K562 (cell line): Measurements from ENCODE around the gene FCSK. TPM values are rescaled to one million over a fixed set of nuclear protein-coding genes. Genes with fewer than 3 reads are reported as not detected.

Source experiments
- BMI1 ChIP-seq: fragments of 150-350 bp; IDR thresholded peaks from 2 replicates; pipeline ENCODE4 v1.6.1; 2014; ENCODE audit warnings: low read length
- MAFF ChIP-seq: IDR thresholded peaks from 2 replicates; pipeline ENCODE4 v1.6.1; 2012; ENCODE audit warnings: low read length, improper control_type of control experiment
- RBM22 ChIP-seq: fragments of 200-400 bp; formaldehyde crosslinking; IDR thresholded peaks from 2 replicates; pipeline ENCODE4 v1.6.1; 2018; ENCODE audit warnings: low read length, low read depth; ENCODE audit not compliant: poor library complexity, severe bottlenecking
- SMAD2 ChIP-seq: fragments of 150-350 bp; IDR thresholded peaks from 2 replicates; pipeline ENCODE4 v1.6.1; 2014; ENCODE audit warnings: low read depth, mild to moderate bottlenecking, low read length
- XRCC3 ChIP-seq: fragments of 450-650 bp; IDR thresholded peaks from 2 replicates; pipeline ENCODE4 v1.6.1; 2017; ENCODE audit warnings: mild to moderate bottlenecking, moderate library complexity
- polyA plus RNA-seq, 8 experiments: library from polyadenylated mRNA; depleted of rRNA in 4 of 8; stranded (reverse) in 5 of 8; unstranded in 3 of 8; fragments of >200 nt; fragmentation: Nextera tagmentation in 2 of 8; fragmentation: Illumina TruSeq in 1 of 8; extraction: Ambion mirVana in 2 of 8; extraction: Trizol in 1 of 8; gene quantifications; 2 replicates each; pipeline versions ENCODE4 v1.2.1 to v1.2.3, GENCODE V29; 2011 to 2014; ENCODE audit warnings: inconsistent platforms in 1 of 8, missing spikeins in 1 of 8
- total RNA-seq, 7 experiments: library from RNA; depleted of rRNA in 6 of 7; stranded (reverse); fragments of >200 nt in 6 of 7; fragmentation: Illumina TruSeq in 2 of 7; extraction: Trizol in 2 of 7; gene quantifications; 2 replicates each; pipeline versions ENCODE4 v1.2.1 to v1.2.3, GENCODE V29; 2011 to 2021; ENCODE audit warnings: low replicate concordance in 1 of 7
- TF ChIP-seq, protein P1 (sequence below), 2 experiments: fragments of 450-650 bp in 1 of 2; sonication (generic) in 1 of 2; formaldehyde crosslinking; conservative IDR thresholded peaks; 2 replicates each; pipeline versions ENCODE4 v1.4.0 to v1.8.1; 2020 to 2022; ENCODE audit warnings: mild to moderate bottlenecking in 1 of 2, missing genetic modification reagents in 1 of 2
- TF ChIP-seq, protein P2 (sequence below): fragments of 450-650 bp; IDR thresholded peaks from 2 replicates; pipeline ENCODE4 v1.6.1; 2016

Gene FCSK
- total and polyA plus RNA-seq, 9 of the 15 experiments (the other 6 are each of a cell fraction or from before 2014, with no cell fraction given): 0.92 to 18.6 (median 8.3) TPM

DNA sequence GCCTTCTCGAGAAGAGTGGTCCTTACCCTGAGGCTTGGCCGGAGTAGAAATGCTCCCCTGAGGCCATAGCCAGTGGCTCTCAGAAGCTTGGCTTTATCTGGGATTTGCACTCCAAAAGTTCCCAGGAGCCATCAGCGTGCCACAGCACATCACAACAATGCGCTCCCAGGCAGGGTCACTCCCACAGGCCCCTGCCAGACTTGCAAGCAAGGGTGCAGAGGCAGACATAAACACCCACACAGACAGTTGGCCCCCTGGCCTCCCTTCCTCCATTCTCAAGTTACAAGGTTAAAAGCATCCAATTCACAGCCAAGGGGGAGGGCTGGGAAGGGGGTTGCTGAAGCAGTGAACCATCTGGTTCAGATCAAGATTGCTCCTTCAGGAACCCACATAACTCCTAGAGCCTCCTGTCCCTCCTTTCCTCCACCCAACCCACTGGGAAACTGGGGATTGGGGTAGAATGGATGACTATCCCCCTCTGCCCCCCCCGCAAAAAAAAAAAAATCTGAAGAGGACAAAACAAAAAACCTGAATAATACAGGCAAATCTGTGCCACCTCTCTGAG, 17.3 kb upstream of the FCSK start (continued):
- TF ChIP-seq SMAD2: no peak
- no peak for TF ChIP-seq XRCC3
- TF ChIP-seq, protein P1, sequence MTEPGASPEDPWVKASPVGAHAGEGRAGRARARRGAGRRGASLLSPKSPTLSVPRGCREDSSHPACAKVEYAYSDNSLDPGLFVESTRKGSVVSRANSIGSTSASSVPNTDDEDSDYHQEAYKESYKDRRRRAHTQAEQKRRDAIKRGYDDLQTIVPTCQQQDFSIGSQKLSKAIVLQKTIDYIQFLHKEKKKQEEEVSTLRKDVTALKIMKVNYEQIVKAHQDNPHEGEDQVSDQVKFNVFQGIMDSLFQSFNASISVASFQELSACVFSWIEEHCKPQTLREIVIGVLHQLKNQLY (CRISPR knock-in tag; conservative IDR thresholded peaks at IDR 0.05): no peak
- TF ChIP-seq, protein P2, sequence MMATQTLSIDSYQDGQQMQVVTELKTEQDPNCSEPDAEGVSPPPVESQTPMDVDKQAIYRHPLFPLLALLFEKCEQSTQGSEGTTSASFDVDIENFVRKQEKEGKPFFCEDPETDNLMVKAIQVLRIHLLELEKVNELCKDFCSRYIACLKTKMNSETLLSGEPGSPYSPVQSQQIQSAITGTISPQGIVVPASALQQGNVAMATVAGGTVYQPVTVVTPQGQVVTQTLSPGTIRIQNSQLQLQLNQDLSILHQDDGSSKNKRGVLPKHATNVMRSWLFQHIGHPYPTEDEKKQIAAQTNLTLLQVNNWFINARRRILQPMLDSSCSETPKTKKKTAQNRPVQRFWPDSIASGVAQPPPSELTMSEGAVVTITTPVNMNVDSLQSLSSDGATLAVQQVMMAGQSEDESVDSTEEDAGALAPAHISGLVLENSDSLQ: peak; percentile 19; the same call in 1 of the 2 replicates
- no peak for TF ChIP-seq BMI1
- no peak for TF ChIP-seq MAFF
- no peak for TF ChIP-seq RBM22
